WTC11 (cell line): ENCODE results near the gene FILIP1L. TPM values are rescaled to one million over a fixed set of nuclear protein-coding genes. Genes with fewer than 3 reads are reported as not detected.
A peak's percentile ranks its signal among the peaks of the same experiment; 100 is the strongest.

ENCODE experiments used
- ATF2 ChIP-seq: sonication (generic); formaldehyde crosslinking; IDR thresholded peaks from 2 replicates; pipeline ENCODE4 v1.8.1; 2022; ENCODE audit warnings: low read depth, missing genetic modification reagents, borderline replicate concordance
- CREM ChIP-seq: sonication (generic); formaldehyde crosslinking; IDR thresholded peaks from 2 replicates; pipeline ENCODE4 v1.8.1; 2022; ENCODE audit warnings: mild to moderate bottlenecking, missing genetic modification reagents, moderate library complexity
- E2F1 ChIP-seq: sonication (generic); formaldehyde crosslinking; IDR thresholded peaks from 2 replicates; pipeline ENCODE4 v1.8.0; 2022; ENCODE audit warnings: mild to moderate bottlenecking, missing genetic modification reagents
- FOXJ3 ChIP-seq: sonication (generic); formaldehyde crosslinking; IDR thresholded peaks from 2 replicates; pipeline ENCODE4 v1.9.0; 2021; ENCODE audit warnings: missing genetic modification reagents, mild to moderate bottlenecking, borderline replicate concordance
- GABPB1 ChIP-seq: sonication (generic); formaldehyde crosslinking; IDR thresholded peaks from 2 replicates; pipeline ENCODE4 v1.8.1; 2023; ENCODE audit warnings: mild to moderate bottlenecking, missing genetic modification reagents
- HMGA2 ChIP-seq: fragments of 250-450 bp; sonication (Bioruptor Pico); IDR thresholded peaks from 2 replicates; pipeline ENCODE4 v1.4.0; 2021; ENCODE audit warnings: mild to moderate bottlenecking, moderate library complexity
- JAZF1 ChIP-seq: fragments of 250-450 bp; sonication (Bioruptor Pico); IDR thresholded peaks from 2 replicates; pipeline ENCODE4 v1.9.0; 2021; ENCODE audit warnings: moderate library complexity, mild to moderate bottlenecking, inconsistent platforms
- KAT7 ChIP-seq: sonication (generic); formaldehyde crosslinking; IDR thresholded peaks from 2 replicates; pipeline ENCODE4 v1.8.1; 2023; ENCODE audit warnings: missing genetic modification reagents, mild to moderate bottlenecking, borderline replicate concordance
- MYBL2 ChIP-seq: sonication (generic); formaldehyde crosslinking; IDR thresholded peaks from 2 replicates; pipeline ENCODE4 v1.8.1; 2023; ENCODE audit warnings: mild to moderate bottlenecking, moderate library complexity, missing genetic modification reagents
- NR1H2 ChIP-seq: sonication (generic); formaldehyde crosslinking; IDR thresholded peaks from 2 replicates; pipeline ENCODE4 v1.9.0; 2021; ENCODE audit warnings: mild to moderate bottlenecking, moderate library complexity, missing genetic modification reagents
- SMAD3 ChIP-seq: sonication (generic); formaldehyde crosslinking; IDR thresholded peaks from 2 replicates; pipeline ENCODE4 v1.8.0; 2022; ENCODE audit warnings: missing genetic modification reagents, mild to moderate bottlenecking, borderline replicate concordance
- USF2 ChIP-seq: sonication (generic); formaldehyde crosslinking; IDR thresholded peaks from 2 replicates; pipeline ENCODE4 v1.8.1; 2023; ENCODE audit warnings: mild to moderate bottlenecking, missing genetic modification reagents, moderate library complexity
- ZBTB43 ChIP-seq: sonication (generic); formaldehyde crosslinking; IDR thresholded peaks from 2 replicates; pipeline ENCODE4 v1.8.1; 2023; ENCODE audit warnings: mild to moderate bottlenecking, missing genetic modification reagents
- ZNF121 ChIP-seq: sonication (generic); formaldehyde crosslinking; IDR thresholded peaks from 2 replicates; pipeline ENCODE4 v1.8.0; 2023; ENCODE audit warnings: missing genetic modification reagents
- ZNF138 ChIP-seq: sonication (generic); formaldehyde crosslinking; conservative IDR thresholded peaks from 2 replicates; pipeline ENCODE4 v1.8.1; 2022; ENCODE audit warnings: mild to moderate bottlenecking, moderate library complexity, missing genetic modification reagents
- ZNF219 ChIP-seq: sonication (generic); formaldehyde crosslinking; IDR thresholded peaks from 2 replicates; pipeline ENCODE4 v1.8.0; 2023; ENCODE audit warnings: missing genetic modification reagents, mild to moderate bottlenecking, borderline replicate concordance
- ZNF532 ChIP-seq: fragments of 250-450 bp; sonication (Bioruptor Pico); IDR thresholded peaks from 2 replicates; pipeline ENCODE4 v1.9.0; 2021; ENCODE audit warnings: mild to moderate bottlenecking, borderline replicate concordance
- total RNA-seq: library from RNA; stranded (reverse); gene quantifications from 3 replicates; pipeline ENCODE4 v1.2.3, GENCODE V29; 2021
- TF ChIP-seq, protein P1 (sequence below): fragments of 200-600 bp; IDR thresholded peaks from 2 replicates; pipeline ENCODE4 v1.8.0; 2022; ENCODE audit warnings: antibody characterized with exemption
- TF ChIP-seq, protein P2 (sequence below): fragments of 250-450 bp; sonication (Bioruptor Pico); IDR thresholded peaks from 2 replicates; pipeline ENCODE4 v1.9.0; 2021; ENCODE audit warnings: mild to moderate bottlenecking
- TF ChIP-seq, protein P3 (sequence below): sonication (generic); formaldehyde crosslinking; IDR thresholded peaks from 2 replicates; pipeline ENCODE4 v1.8.1; 2023; ENCODE audit warnings: mild to moderate bottlenecking, moderate library complexity, missing genetic modification reagents
- TF ChIP-seq, protein P4 (sequence below): sonication (generic); formaldehyde crosslinking; IDR thresholded peaks from 2 replicates; pipeline ENCODE4 v1.8.1; 2022; ENCODE audit warnings: mild to moderate bottlenecking, moderate library complexity, missing genetic modification reagents

FILIP1L gene
- total RNA-seq, 1 experiment from 2014 or later: 0.17 TPM

DNA sequence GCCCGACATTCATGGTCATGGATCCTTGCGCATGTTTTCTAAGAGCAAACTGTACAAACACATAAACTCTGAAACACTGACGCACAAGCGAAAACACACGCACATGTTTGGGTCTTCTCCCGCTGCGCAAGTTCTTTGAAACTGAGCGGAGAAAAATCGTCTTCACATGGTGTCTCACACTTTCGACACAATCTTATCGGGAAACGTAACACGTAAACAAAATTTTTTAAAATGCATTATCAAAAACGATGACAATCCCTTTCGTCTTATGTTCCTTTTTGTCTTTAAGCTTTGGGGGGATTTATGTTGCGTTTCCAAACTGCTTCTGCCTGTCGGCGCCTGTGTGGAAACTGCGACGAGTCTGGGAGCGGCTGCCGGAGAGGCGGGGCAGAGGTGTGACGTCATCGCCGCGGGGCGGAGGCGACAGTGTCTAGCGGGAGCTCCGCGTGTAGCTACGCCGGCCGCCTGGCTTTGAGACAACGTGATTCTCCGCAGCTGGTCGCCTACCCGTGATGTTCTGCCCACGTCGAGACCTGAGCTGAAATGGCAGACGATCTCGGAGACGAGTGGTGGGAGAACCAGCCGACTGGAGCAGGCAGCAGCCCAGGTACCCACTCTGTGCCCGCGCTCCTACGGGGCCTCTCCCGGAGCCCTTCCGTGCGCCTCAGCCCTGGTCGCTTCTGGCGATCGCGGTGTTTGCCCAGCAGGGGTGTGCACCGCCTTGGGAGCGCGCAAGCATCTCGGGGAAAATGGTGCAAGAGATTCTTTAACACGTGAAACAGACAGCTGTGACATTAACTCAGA lies 296.7 kb downstream of the FILIP1L start, which contains the start of gene CMSS1 (continued):
- TF ChIP-seq ZNF219 (CRISPR knock-in tag): peak; percentile 78; the same call in 1 of the 2 replicates
- TF ChIP-seq, protein P1, sequence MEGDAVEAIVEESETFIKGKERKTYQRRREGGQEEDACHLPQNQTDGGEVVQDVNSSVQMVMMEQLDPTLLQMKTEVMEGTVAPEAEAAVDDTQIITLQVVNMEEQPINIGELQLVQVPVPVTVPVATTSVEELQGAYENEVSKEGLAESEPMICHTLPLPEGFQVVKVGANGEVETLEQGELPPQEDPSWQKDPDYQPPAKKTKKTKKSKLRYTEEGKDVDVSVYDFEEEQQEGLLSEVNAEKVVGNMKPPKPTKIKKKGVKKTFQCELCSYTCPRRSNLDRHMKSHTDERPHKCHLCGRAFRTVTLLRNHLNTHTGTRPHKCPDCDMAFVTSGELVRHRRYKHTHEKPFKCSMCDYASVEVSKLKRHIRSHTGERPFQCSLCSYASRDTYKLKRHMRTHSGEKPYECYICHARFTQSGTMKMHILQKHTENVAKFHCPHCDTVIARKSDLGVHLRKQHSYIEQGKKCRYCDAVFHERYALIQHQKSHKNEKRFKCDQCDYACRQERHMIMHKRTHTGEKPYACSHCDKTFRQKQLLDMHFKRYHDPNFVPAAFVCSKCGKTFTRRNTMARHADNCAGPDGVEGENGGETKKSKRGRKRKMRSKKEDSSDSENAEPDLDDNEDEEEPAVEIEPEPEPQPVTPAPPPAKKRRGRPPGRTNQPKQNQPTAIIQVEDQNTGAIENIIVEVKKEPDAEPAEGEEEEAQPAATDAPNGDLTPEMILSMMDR: no peak
- TF ChIP-seq, protein P2, sequence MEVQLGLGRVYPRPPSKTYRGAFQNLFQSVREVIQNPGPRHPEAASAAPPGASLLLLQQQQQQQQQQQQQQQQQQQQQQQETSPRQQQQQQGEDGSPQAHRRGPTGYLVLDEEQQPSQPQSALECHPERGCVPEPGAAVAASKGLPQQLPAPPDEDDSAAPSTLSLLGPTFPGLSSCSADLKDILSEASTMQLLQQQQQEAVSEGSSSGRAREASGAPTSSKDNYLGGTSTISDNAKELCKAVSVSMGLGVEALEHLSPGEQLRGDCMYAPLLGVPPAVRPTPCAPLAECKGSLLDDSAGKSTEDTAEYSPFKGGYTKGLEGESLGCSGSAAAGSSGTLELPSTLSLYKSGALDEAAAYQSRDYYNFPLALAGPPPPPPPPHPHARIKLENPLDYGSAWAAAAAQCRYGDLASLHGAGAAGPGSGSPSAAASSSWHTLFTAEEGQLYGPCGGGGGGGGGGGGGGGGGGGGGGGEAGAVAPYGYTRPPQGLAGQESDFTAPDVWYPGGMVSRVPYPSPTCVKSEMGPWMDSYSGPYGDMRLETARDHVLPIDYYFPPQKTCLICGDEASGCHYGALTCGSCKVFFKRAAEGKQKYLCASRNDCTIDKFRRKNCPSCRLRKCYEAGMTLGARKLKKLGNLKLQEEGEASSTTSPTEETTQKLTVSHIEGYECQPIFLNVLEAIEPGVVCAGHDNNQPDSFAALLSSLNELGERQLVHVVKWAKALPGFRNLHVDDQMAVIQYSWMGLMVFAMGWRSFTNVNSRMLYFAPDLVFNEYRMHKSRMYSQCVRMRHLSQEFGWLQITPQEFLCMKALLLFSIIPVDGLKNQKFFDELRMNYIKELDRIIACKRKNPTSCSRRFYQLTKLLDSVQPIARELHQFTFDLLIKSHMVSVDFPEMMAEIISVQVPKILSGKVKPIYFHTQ: no peak
- TF ChIP-seq, protein P3, sequence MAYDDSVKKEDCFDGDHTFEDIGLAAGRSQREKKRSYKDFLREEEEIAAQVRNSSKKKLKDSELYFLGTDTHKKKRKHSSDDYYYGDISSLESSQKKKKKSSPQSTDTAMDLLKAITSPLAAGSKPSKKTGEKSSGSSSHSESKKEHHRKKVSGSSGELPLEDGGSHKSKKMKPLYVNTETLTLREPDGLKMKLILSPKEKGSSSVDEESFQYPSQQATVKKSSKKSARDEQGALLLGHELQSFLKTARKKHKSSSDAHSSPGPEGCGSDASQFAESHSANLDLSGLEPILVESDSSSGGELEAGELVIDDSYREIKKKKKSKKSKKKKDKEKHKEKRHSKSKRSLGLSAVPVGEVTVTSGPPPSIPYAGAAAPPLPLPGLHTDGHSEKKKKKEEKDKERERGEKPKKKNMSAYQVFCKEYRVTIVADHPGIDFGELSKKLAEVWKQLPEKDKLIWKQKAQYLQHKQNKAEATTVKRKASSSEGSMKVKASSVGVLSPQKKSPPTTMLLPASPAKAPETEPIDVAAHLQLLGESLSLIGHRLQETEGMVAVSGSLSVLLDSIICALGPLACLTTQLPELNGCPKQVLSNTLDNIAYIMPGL (CRISPR knock-in tag): 0 out of 2 replicates have a peak, but pooled peaks have one; percentile 36
- TF ChIP-seq, protein P4, sequence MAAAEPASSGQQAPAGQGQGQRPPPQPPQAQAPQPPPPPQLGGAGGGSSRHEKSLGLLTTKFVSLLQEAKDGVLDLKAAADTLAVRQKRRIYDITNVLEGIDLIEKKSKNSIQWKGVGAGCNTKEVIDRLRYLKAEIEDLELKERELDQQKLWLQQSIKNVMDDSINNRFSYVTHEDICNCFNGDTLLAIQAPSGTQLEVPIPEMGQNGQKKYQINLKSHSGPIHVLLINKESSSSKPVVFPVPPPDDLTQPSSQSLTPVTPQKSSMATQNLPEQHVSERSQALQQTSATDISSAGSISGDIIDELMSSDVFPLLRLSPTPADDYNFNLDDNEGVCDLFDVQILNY (CRISPR knock-in tag): no peak
- TF ChIP-seq JAZF1 (CRISPR knock-in tag): no peak
- peak; percentile 67 for TF ChIP-seq GABPB1 (CRISPR knock-in tag)
- TF ChIP-seq NR1H2 (CRISPR knock-in tag): no peak
- no peak for TF ChIP-seq USF2 (CRISPR knock-in tag)
- no peak for TF ChIP-seq KAT7
- TF ChIP-seq ZBTB43 (CRISPR knock-in tag): no peak
- no peak for TF ChIP-seq E2F1 (CRISPR knock-in tag)
- TF ChIP-seq ZNF532 (CRISPR knock-in tag): peak; percentile 27; the same call in 1 of the 2 replicates
- no peak for TF ChIP-seq HMGA2 (CRISPR knock-in tag)
- TF ChIP-seq ATF2 (CRISPR knock-in tag): no peak
- TF ChIP-seq MYBL2 (CRISPR knock-in tag): peak; percentile 60
- no peak for TF ChIP-seq SMAD3 (CRISPR knock-in tag)
- no peak for TF ChIP-seq ZNF138 (CRISPR knock-in tag)
- TF ChIP-seq FOXJ3 (CRISPR knock-in tag): no peak
- no peak for TF ChIP-seq ZNF121 (CRISPR knock-in tag)
- TF ChIP-seq CREM: peak; percentile 94
